Epithelial cell of esophagus (primary cell): ENCODE results near the gene CDH22.

Source experiments
- DNase-seq: peaks from one replicate; pipeline ENCODE4 v3.0.0; 2010; ENCODE audit warnings: low read depth
- H3K4me3 ChIP-seq: 2 replicates; pipeline ENCODE4 v1.5.1; 2011; ENCODE audit warnings: mild to moderate bottlenecking, low read length, control low read depth
- TF ChIP-seq, protein P1 (sequence below): IDR thresholded peaks from 2 replicates; pipeline ENCODE4 v1.5.1; 2011; ENCODE audit warnings: low read depth, mild to moderate bottlenecking, low read length, control low read depth, inconsistent platforms; ENCODE audit not compliant: insufficient read depth; ENCODE audit errors: missing control alignments

Gene CDH22

DNA sequence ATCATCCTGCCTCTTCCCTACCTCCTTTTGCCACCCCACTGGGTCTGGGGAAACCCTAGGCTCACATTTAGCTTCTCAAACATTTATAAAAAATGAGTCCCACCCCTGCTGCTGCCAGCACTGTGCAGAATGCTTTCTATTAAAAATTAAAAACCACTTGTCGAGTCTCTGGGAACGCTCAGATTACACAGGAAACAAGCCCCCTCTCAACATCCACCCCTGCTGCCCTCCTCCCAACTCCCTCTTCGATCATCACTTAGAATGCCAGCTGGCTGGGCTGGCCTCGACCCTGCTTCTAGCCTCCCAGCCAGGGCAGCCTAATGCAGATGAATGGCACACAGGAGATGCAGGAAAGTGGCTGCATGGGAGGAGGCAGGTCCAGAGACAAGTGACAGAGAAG, 75.8 kb downstream of the CDH22 start:
- no peak for DNase-seq
- TF ChIP-seq, protein P1, sequence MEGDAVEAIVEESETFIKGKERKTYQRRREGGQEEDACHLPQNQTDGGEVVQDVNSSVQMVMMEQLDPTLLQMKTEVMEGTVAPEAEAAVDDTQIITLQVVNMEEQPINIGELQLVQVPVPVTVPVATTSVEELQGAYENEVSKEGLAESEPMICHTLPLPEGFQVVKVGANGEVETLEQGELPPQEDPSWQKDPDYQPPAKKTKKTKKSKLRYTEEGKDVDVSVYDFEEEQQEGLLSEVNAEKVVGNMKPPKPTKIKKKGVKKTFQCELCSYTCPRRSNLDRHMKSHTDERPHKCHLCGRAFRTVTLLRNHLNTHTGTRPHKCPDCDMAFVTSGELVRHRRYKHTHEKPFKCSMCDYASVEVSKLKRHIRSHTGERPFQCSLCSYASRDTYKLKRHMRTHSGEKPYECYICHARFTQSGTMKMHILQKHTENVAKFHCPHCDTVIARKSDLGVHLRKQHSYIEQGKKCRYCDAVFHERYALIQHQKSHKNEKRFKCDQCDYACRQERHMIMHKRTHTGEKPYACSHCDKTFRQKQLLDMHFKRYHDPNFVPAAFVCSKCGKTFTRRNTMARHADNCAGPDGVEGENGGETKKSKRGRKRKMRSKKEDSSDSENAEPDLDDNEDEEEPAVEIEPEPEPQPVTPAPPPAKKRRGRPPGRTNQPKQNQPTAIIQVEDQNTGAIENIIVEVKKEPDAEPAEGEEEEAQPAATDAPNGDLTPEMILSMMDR: no peak
- H3K4me3 ChIP-seq: no peak overlapping the region

DNA sequence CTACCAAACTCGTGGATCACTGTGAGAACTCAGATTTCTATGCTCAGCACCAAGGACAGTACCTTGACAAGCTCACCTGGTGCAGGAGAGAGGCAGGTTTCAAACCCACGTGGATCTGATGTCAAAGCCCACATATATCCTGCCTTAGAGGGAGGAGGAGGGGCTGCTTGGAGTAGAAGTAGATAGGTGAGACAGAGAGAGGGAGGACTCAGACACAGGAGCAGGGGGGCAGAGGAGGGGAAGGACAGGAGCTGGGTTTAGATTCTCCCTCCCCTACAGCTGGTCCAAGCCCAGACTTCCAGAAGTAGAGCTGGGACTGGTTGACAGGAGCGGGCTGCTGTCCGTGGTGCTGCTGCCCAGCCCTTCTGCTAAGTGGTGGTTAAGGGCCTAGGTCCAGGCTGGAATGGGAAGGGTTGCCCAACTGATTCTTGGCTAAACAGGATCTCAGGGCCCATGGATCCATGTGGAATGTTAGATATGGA, 77.5 kb downstream of the CDH22 start:
- TF ChIP-seq, protein P1: no peak
- DNase-seq: peak; percentile 61
- no peak overlapping the region for H3K4me3 ChIP-seq

DNA sequence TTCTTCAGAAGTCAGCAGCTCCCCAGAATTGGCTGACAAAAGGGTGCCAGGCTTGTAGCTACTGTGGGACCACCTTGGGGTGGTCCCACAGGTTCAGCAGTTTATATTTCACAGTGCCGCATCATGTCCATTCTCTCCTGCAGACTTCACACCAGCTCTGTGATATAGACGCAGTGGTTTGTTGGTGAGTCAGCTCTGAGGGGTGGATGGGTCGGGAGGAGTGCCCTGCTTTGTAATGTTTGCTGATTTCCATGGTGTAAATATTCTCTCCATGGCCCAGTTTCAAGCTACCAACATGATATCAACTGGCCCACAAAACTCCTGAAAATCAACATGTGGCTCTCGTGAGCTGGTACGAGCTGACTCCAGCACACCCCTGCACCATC, 78.2 kb downstream of the CDH22 start:
- no peak for DNase-seq
- H3K4me3 ChIP-seq: no peak overlapping the region
- TF ChIP-seq, protein P1: no peak

DNA sequence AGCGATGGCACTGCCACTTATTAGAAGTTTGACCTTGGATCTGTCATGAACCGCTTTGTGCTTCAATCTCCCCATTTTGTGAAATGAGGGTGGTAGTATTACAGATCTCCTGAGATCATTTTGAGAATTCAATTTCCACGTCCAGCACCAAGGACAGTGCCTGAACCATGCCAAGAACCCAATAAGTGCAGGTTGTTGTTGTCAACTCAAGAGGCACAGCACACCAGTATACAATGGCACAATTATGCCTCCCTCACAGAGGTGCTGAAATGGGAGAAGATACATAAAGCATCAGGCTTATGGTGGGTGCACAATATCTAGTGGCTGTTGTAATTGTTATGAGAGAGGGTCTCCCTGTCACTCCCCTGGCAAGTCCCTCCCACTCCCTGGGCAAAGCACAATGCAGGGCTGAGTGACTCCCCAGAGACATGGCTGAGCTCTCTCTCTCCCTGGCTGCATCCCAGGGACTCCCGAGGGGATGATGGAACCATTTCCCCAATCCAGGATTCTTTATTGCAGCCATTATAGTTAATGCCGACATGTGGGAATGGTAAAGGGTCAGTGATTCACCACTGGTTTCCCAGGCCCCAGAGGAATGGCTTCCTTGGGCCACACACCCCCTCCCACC, 78.7 kb downstream of the CDH22 start:
- no peak overlapping the region for H3K4me3 ChIP-seq
- TF ChIP-seq, protein P1: no peak
- DNase-seq: no peak

DNA sequence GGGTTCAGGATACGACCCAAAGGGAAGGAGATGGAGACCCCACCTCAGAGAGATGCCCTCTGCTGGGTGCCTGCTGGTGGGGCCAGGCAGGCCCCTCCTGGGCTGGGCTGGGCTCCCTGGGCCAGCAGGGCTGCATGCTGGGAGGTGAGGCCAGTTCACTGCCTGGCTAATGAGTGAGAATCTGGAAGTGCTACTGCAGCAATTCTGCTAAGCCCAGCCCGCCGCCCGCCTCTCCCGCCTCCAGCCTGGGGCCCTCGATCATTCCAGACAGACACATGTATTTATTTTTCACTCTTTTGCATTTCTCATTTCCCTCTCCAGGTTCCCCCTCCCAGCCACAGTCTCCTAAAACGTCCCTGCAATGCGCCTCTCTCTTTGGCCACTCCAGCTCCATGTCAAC, 79.6 kb downstream of the CDH22 start:
- no peak overlapping the region for H3K4me3 ChIP-seq
- TF ChIP-seq, protein P1: no peak
- DNase-seq: no peak

DNA sequence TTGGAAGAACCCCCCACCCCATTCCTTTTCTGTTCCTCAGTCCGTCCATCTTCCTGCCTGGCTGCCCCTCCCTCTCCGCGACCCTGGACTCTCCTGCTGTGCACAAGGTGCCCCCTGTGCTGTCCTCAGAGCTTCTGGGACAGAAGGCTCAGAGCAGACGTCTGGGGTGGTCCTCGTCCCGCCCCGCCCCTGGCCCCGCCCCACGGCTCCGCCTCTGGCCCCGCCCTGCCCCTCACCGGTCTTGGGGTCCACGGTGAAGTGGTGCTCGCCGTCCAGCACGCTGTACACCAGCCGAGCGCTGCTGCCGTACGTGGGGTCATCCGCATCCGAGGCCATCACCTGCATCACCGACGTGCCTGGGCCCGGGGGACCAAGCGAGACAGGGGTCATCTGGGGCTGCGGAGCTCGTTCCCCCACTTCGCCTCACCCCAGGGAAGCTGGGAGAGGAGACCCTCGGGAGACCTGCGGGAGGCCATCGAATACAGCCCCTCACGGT, 81.0 kb downstream of the CDH22 start:
- TF ChIP-seq, protein P1: no peak
- DNase-seq: no peak
- no peak overlapping the region for H3K4me3 ChIP-seq

DNA sequence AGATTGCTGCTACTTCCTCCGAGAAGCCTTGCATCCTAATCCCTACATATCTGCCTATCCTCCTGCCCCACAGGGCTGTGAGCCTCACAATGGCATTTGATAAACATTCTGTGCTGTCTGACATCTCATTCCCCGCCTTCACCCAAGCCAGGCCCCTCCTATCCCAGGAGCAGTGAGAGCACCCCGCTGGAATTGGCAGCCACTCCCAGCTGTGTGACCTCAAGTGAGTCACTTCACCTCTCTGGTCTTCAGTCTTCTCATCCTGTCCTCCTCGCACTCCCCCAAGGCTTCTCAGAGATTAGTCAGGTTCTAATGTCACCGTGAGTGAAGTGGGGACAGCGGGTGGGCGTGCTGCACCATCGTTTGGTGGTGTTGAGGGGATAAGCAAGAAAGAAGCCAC, 81.7 kb downstream of the CDH22 start:
- DNase-seq: peak; percentile 34
- TF ChIP-seq, protein P1: no peak
- H3K4me3 ChIP-seq: no peak overlapping the region
